Stimulated activated naive CD4-positive, alpha-beta T cell treated with Interleukin-2 at 50 U/mL for 16 hours (primary cell): ENCODE measurements around the gene CFAP20DC.

Experiments used
- DNase-seq: peaks from one replicate; lab custom pipeline; 2025; lab: John Stamatoyannopoulos, UW

The CFAP20DC gene

DNA sequence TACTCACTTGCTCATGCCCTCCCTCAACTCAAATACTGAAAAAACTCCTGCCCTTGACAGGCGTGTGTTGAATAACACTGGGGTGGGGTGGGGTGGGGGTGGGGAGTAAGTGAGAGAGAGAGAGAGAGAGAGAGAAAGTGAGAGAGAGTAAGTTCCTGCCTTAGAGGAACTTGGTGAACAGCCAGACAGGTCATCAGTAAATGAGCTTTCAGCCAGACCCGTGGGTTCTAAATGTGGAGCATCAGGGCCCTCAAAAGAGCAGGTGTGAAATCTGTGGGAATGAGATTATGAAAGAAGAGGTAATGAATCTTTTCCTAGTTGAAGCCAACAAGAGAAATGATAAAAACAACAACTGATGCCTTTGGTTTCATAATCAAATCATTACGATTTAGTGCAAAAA lies 248.9 kb downstream of the CFAP20DC start:
- no peak for DNase-seq

- no peak for DNase-seq
Measured at GRCh38 chr3:58800032-58800431, 249.8 kb downstream of the CFAP20DC start.

DNA sequence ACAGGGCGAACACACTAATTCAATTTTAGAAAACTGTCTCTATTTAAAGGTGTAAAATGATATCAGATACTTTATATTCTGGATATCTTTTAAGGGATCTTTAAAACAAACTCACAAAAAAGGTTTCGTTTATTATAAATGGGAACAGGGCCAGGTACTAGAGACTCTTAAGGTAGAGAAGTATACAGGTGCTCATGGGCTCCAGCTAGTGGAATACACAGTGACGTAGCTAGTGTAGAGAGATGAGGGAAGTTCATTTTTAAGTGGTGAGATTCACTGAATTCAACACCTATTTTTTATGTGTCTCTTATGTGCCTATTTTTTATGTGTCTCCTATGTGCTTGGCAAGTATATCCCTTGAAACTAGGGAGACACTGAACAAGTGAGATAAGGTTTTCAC lies 250.6 kb downstream of the CFAP20DC start:
- no peak for DNase-seq

DNA sequence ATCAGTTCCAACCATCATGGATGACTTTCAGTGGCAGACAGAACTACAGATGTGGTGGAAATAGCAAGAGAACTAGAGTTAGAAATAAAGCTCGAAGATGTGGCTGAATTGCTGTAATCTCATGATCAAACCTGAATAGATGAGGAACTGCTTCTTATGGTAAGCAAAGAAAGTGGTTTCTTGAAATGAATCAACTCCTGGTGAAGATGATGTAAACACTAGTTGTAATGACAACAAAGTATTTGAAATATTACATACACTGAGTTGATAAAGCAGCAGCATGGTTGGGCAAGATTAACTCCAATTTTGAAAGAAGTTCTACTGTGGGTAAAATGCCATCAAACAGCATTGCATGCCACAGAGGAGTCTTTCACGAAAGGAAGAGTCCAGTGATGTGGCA lies 251.5 kb downstream of the CFAP20DC start:
- DNase-seq: no peak

- no peak for DNase-seq
Measured at GRCh38 chr3:58794750-58795149, 255.1 kb downstream of the CFAP20DC start.

DNA sequence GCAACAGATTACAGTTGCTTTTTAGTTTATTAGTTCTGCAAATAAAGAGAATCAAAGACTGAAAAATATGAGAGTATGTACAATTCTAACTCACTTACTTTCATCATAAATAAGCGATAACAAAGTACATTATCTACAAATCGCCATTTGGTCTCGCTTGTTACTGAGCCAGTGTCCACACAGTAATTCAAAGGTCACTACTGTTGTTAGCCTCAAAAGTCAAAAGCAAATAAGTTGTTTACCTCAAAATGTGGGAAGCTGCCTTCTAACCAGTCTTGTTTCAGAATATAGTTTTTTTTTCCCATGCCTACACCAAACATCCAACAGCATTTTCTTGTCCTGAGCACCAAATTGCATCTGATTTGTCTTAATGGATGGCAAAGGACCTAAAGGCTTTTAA lies 255.9 kb downstream of the CFAP20DC start:
- no peak for DNase-seq

DNA sequence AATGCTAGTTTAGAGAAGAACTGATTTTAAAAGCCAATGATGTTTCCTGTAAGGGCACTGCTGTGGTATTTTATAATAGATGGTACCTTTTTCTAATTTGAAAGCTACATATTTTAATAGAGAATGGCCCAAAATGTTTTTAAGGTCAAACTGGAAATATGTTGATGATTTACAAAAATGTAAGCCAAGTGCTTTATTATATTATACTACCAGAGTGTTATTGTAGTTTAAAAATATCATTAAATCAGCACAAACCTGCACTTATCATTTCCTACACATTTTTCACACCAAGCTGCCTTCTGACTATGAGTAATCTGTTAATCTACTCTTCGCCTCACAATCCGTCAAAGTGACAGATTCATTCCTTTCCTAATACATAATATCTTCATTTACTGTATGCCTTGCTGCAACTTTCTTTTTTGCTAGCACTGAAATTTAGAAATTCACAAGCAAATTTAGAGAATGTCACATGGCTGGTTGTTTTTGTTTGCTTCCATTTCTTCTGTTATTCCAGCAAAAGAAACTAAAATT lies 256.8 kb downstream of the CFAP20DC start:
- DNase-seq: no peak

DNA sequence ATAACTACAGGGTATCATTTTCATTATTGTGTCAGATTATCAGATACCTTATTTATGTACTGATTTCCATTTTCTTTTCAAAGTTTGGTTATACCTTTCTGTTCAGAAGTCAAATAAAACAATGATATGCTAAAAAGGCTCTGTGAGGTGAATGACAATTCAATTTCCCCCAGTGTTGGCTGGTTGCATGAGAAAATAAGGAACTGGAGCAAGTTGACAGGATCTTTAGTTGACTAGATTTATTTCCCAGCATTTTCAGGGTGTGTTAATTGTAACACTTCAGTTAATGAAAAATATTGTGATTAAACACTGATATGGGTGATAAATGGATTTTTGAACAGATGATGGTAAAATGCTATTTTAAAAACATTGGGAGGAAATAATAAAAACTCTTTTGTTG lies 260.4 kb downstream of the CFAP20DC start:
- DNase-seq: no peak

DNA sequence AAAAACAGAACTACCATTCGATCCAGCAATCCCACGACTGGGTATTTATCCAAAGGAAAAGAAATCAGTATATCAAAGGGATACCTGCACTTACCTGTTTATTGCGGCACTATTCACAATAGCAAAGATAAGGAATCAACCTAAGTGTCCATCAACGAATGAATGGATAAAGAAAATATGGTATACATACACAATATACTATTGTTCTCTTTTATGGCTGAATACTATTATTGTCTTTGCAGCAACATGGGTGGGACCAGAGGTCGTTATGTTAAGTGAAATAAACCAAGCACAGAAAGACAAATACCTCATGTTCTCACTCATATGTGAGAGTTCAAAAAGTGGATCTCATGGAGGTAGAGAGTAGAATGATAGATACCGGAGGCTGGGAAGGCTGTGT lies 264.9 kb downstream of the CFAP20DC start:
- DNase-seq: no peak

- no peak for DNase-seq
Measured at GRCh38 chr3:58784425-58784824, 265.4 kb downstream of the CFAP20DC start.

DNA sequence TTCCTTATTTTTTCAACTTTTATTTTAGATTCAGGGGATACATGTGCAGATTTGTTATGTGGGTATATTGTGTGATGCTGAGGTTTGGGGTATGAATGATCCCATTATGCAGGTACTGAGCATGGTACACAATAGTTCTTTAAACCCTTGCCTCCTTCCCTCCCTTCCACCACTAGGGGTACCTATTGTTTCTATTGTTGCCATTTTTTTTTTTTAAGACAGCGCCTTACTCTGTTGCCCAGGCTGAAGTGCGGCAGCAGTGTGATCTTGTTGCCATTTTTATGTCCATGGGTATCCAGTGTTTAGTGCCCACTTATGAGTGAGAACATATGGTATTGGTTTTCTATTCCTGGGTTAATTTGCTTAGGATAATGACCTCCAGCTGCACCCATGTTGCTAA lies 266.0 kb downstream of the CFAP20DC start:
- DNase-seq: no peak

DNA sequence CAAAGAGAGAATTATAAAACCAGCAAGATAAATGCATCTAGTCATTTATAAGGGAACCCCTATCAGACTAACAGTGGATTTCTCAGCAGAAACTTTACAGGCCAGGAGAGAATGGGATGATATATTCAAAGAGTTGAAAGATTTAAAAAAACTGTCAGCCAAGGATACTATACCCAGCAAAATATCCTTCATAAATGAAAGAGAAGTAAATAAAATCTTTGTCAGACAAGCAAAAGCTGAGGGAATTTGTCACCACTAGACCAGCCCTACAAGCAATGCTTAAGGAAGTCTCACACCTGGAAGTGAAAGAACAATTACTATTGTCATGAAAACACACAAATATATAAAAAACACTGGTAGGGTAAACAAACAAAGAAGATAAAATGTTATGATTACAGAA lies 269.9 kb downstream of the CFAP20DC start:
- no peak for DNase-seq

GRCh38 chr3:58776231-58776630 lies 273.6 kb downstream of the CFAP20DC start:
- no peak for DNase-seq

- DNase-seq: no peak
Measured at GRCh38 chr3:58772462-58772861, 277.4 kb downstream of the CFAP20DC start.

DNA sequence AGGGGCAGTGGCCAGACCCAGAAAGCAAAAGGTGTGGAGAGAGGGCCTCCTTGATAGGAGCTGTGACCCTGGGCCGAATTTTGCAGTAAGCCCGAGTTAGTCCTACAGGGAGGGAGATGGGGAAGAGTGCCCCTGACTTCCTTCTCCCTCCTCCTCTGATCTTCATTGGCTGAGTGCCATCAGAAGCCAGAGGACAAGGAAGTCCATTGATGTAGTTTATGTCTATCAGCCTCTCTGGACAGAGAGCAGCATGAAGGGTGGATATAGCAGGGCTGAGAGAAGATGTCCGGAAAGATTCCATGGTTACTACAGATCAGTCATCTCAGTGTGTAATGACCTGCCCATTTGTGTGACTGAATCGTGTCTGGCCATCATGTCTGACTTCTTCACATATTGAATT lies 280.8 kb downstream of the CFAP20DC start:
- no peak for DNase-seq

- DNase-seq: no peak
Measured at GRCh38 chr3:58766587-58767282, 283.1 kb downstream of the CFAP20DC start.

DNA sequence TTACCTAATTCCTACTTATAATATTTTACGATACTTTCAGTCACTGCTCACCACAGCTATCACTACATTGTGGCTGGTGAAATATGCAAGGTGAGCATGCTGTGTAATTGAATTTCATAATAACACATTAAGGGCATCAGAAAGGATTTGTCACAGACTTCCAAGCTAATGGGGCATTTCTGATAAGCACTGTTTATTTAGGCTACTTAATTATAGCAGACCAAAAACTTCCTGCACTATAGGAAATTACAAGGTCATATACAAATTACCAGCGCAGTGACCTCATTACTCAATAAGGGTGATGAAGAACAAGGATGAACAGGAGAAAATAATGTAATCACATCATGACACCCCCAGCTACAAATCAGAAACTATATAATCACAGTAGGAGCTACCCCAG lies 294.7 kb downstream of the CFAP20DC start:
- DNase-seq: no peak

- DNase-seq: no peak
Measured at GRCh38 chr3:58754074-58754473, 295.8 kb downstream of the CFAP20DC start.

- DNase-seq: no peak
Measured at GRCh38 chr3:58751882-58752567, 297.8 kb downstream of the CFAP20DC start.

DNA sequence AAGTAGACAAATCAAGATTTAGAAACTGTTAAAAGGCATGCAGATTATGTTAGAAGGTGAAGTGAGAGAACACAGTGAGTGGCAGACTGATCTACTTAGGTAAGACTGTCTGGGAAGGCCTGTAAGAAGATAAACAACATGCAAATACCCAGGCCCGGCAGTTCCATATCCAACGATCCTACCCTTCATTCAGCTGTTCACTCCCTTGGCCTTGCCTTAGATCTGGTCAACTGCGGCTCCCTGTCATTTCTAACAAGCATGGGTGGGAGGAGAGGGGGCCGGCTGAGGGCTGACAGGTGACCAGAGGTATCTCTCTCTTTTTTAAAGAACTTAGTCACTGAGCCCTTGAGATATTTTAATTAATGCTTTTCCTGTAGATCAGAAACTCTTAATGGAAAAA lies 298.6 kb downstream of the CFAP20DC start:
- DNase-seq: no peak

DNA sequence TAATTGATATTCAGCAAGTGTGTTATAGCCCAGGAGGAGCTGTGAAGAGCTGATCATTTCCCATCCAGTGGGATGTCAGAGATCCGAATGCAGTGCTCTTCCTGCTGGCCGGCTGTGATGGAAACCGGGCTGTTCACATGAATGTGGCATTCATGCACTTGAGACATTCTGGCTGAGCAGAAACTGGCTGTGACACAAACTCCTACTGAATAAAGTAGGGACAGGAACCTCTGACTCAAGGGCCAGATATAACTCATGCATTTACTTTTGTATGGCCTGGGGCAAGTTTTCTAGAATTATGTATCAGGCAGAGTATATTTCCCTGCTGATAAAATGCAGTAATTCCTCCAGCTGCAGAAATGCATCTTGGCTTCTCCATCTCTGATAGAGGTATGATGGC lies 299.9 kb downstream of the CFAP20DC start:
- no peak for DNase-seq

- no peak for DNase-seq
Measured at GRCh38 chr3:58748024-58748423, 301.8 kb downstream of the CFAP20DC start.

DNA sequence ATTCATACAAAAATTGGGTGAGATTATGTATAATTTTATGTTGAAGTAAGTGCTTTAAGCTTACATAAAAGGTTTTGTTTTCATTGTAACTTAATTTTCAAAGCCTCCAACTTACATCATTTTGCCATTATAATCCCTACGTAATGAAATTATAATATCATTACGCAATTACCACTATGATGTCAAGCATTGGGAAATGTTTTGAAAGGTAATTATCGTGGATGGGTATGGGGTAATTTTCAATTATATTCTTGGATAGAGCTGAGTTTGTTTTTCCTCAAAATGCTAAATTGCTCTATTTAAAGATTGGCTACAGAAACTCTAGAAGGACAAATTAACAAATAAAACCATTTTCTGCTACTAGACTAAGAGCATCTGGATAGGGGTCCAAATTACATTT lies 303.1 kb downstream of the CFAP20DC start:
- DNase-seq: no peak

DNA sequence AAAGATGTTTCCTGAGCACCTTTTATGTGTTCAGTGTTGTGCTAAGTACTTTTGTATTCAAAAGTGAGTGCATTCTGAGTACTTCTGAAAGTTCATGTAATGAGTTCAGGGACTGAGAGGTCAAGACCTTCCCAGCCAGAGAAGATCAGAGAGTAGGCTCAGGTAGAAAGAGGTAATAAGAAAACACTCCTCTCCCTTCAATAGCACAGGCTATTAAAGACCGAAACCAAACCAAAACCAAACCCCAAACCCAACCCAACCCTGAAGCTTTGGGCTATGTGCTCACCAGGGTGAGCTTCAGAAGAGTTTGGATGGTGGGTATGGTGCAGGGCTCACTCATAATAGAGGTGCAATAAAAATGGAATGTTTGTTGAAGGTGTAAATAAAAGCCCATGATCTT lies 306.5 kb downstream of the CFAP20DC start:
- DNase-seq: no peak
